Hematopoietic multipotent progenitor cell treated with erythropoietin and hydrocortisone succinate and interleukin-3 and kit ligand, for 4 days (in vitro differentiated cells): ENCODE data around the gene S1PR1.
A peak's percentile ranks its signal among the peaks of the same experiment; 100 is the strongest.

Experiments
- DNase-seq: peaks from one replicate; pipeline ENCODE4 v3.0.0-alpha.2; 2015

Gene S1PR1

GRCh38 chr1:101282314-101283038 is 45.7 kb downstream of the S1PR1 start:
- DNase-seq = peak; percentile 44

- peak; percentile 96 for DNase-seq
Measured at GRCh38 chr1:101283443-101283842, 46.6 kb downstream of the S1PR1 start.

- no peak for DNase-seq
Measured at GRCh38 chr1:101284021-101284420, 47.2 kb downstream of the S1PR1 start.

GRCh38 chr1:101284622-101285218 is 47.9 kb downstream of the S1PR1 start:
- DNase-seq = no peak

GRCh38 chr1:101285922-101286570 is 49.2 kb downstream of the S1PR1 start:
- DNase-seq = no peak

GRCh38 chr1:101288491-101288944 is 51.7 kb downstream of the S1PR1 start:
- peak; percentile 92 for DNase-seq

- DNase-seq = no peak
Measured at GRCh38 chr1:101290119-101290921, 53.5 kb downstream of the S1PR1 start.
